Stimulated activated CD4-positive, alpha-beta T cell treated with anti-CD3 and anti-CD28 coated beads, Interleukin-4, amount 100 ng/mL, for 1 hour (primary cell): ENCODE measurements around the gene KRT78.

Experiments used
- DNase-seq: peaks from one replicate; pipeline ENCODE4 v3.0.0-alpha.2; 2020

KRT78 gene

GRCh38 chr12:52811191-52812072, 37.4 kb downstream of the KRT78 start:
- no peak for DNase-seq

DNA sequence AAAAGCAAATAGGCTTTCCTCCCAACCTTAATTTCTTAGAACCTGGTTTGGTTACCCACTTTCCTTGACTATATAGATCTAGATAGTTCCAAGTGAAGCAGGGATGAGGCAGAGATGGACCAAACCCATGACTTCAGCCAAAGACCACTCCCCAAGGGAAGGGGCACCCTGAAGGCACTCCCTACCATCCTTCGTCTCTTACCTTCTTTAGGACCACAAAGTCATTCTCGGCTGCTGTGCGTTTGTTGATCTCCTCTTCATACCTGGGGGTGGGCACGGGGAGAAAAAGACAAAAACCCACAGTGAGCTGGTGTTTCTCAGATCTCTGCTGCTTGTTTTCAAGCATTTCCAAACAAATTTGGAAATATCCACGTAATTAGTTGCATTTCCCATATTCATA, 38.2 kb downstream of the KRT78 start:
- no peak for DNase-seq

DNA sequence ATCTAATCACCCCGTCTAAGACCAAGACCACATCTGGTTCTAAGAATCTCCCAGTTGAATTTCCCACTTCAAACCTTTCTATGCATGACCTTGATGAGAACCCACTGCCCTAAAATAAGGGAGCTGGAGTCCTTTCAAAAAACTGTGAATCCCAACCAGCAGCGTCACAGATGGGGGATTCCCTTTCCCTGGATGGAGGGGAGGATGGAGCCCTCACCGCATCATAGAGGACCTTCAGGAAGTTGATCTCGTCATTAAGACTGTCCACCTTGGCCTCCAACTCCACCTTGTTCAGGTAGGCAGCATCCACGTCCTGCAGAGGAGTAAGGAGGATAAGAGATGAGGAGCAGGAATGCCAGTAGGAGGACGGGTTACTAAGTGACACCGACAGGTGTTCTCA, 39.6 kb downstream of the KRT78 start:
- DNase-seq, result no peak

- no peak for DNase-seq
These were observed 40.1 kb downstream of the KRT78 start for GRCh38 chr12:52808573-52809160.

- no peak for DNase-seq
These were observed 41.0 kb downstream of the KRT78 start for GRCh38 chr12:52807544-52808470.

DNA sequence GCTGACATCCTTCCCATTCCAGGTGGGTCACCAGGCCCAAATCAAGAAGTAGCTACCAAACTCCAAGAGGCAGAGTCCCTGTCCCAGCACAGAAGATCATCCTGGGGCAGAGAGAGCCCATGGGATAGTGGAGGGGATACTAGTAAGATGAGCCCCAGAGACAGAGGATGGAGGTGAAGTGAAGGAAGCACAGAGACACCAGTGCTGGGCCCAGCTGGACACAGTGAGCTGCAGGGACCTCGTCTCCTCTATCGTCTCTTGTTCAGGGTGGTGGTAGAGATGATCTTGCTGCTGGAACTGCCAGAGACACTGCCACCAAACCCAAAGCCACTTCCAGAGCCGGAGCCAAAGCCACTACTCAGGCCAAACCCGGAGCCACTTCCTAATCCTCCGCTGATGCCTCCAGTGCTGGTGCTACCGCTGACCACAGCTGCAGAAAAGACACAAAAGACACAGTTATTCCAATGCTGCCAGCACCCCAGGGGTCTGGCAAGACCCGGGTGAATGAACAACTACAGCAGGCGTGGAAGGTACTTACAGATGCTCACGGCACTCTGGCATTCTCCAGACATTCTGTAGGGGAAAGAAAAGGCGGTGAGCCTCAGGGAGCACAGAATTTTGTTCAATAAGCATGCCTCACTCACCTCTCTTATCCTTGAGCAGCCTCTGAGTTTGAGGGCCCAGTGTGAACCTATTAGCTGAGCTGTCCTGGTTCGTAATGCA, 41.8 kb downstream of the KRT78 start:
- DNase-seq, result no peak

- DNase-seq, result no peak
These were observed 42.5 kb downstream of the KRT78 start for GRCh38 chr12:52806169-52806811.

DNA sequence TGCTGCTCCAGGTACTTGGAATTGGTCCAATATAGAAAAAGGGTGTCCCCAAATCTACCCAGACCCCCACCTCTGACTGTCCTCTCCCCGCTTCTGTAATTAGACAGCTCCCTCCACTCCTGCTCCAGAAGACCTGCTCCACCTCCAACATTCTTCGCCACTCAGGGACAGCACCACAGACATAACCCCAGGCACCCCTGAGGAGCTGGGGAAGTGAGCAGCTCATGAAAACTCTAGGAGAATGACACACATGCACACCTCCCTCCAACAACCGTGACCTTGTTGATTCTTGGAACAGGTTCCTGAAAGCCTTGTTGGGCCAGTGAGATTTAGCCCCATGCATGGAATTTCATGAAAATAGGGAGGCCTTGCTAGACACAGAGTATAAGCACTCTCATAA, 43.1 kb downstream of the KRT78 start:
- DNase-seq, result no peak

- DNase-seq, result no peak
These were observed 43.8 kb downstream of the KRT78 start for GRCh38 chr12:52805000-52805399.

DNA sequence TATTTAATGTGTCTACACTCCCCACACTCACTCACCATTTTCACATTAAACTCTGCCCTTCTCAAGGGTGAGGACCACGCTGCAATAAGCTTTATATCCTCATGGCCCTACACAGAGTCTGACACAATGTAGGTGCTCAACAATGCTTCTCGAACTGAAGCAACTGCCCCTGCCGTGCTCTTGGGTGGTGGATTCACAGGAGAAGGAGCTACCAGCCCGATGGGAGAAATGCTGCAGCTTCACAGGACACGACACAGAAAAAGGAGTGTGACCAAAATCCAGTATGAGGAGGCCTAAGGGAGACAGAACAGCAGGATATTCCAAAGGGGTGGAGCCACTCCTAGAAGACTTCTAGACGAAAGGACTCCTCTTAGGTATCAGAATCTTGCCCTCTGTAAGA, 46.4 kb downstream of the KRT78 start:
- DNase-seq, result no peak

- DNase-seq, result no peak
These were observed 47.0 kb downstream of the KRT78 start for GRCh38 chr12:52801773-52802172.

DNA sequence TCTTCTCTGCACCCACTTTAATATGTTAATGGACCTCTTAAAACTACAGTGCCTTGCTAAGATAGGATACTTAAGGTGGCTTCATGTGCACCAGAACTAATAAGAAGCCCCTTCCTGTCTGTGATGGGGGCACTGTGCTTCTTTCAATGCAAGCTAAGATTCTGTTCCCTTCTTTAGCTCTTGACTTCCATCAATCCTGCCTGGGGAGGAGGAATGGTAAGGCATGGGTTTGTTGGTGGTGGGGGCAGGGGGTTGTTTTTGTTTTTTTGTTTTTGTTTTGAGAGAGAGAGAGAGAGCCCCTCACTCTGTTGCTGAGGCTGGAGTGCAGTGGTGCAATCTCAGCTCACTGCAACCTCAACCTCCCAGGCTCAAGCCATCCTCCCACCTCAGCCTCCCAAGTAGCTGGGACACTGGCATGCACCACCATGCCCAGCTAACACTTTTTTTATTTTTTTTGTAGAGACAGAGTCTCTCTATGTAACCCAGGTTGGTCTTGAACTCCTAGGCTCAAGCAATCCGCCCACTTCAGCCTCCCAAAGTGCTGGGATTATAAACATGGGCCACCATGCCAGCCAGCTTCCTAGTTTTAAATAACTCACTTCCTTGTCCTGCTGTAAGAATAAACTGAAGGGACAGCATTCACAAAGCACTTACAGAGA, 48.4 kb downstream of the KRT78 start:
- no peak for DNase-seq

DNA sequence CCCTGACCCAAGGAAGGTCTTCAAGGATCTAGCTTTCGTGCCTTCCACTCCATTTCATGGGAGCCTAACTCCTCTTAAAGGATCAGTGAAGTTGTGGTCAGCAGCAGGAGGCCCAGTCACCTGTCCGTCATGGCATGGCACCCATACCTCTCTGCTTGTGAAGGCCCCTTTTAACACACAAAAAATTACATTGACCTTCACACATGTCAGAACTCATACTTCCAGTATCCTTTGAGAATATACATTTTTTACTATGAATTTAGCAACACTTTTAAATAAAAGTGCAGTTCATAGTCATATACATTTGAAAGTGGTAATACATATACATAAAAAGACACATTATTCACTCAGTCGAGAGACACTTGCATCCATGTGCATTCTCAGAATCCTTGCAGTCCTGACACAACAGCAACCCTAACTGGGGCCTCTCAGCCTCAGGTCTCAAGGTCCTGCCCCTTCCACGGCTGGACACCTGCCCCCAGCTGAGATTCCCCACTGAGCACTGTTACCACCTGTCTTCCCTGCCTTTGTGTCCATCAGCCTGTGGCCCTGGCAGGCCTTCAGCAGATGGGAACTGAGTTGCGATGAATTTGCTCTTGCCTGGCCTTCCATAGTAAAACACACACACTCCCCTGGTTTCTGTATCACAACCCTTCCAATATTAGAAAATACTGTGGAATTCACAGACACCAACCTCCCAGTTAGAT, 49.1 kb downstream of the KRT78 start:
- no peak for DNase-seq

- DNase-seq, result no peak
These were observed 49.9 kb downstream of the KRT78 start for GRCh38 chr12:52798671-52799504.

DNA sequence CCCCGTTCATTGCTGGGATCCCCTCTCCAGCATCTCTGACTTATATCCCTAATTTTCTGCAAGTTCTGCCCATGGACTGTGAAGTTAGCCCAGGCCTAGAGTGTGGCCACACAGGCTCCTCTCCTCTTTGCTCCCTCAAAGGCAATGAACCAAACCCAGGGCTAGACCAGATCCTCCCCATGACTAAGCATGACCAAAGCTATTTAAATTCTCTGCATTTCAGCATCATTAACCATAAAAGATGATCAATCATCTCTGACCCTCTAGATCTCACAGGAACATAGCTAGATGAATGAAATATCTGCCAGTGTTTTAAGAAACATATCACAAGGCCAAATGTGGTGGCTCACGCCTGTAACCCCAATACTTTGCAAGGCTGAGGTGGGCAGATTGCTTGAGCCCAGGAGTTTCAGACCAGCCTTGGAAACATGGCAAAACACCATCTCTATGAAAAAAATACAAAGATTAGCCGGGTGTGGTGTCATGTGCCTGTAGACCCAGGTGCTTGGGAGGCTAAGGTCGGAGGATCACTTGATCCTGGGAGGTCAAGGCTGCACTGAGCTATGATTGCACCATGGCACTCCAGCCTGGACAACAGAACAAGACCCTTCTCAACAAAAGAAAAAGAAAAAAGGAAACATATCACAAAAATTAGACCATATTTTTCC, 50.7 kb downstream of the KRT78 start:
- DNase-seq, result no peak

- DNase-seq, result no peak
These were observed 51.3 kb downstream of the KRT78 start for GRCh38 chr12:52797529-52797894.

GRCh38 chr12:52796839-52797528, 51.8 kb downstream of the KRT78 start:
- no peak for DNase-seq

GRCh38 chr12:52796429-52796794, 52.4 kb downstream of the KRT78 start:
- DNase-seq, result no peak
